Airway epithelial cell (primary cell): ENCODE results near the gene PRPF38A. TPM values are rescaled to one million over a fixed set of nuclear protein-coding genes. Genes with fewer than 3 reads are reported as not detected.

Experiments
- total RNA-seq: library from RNA; depleted of rRNA; stranded (reverse); fragments of >200 nt; gene quantifications from 2 replicates; pipeline ENCODE4 v1.2.3, GENCODE V29; 2015

The PRPF38A gene, protein sequence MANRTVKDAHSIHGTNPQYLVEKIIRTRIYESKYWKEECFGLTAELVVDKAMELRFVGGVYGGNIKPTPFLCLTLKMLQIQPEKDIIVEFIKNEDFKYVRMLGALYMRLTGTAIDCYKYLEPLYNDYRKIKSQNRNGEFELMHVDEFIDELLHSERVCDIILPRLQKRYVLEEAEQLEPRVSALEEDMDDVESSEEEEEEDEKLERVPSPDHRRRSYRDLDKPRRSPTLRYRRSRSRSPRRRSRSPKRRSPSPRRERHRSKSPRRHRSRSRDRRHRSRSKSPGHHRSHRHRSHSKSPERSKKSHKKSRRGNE
- total RNA-seq, result 14.6 and 20.1 TPM in 2 replicates

DNA sequence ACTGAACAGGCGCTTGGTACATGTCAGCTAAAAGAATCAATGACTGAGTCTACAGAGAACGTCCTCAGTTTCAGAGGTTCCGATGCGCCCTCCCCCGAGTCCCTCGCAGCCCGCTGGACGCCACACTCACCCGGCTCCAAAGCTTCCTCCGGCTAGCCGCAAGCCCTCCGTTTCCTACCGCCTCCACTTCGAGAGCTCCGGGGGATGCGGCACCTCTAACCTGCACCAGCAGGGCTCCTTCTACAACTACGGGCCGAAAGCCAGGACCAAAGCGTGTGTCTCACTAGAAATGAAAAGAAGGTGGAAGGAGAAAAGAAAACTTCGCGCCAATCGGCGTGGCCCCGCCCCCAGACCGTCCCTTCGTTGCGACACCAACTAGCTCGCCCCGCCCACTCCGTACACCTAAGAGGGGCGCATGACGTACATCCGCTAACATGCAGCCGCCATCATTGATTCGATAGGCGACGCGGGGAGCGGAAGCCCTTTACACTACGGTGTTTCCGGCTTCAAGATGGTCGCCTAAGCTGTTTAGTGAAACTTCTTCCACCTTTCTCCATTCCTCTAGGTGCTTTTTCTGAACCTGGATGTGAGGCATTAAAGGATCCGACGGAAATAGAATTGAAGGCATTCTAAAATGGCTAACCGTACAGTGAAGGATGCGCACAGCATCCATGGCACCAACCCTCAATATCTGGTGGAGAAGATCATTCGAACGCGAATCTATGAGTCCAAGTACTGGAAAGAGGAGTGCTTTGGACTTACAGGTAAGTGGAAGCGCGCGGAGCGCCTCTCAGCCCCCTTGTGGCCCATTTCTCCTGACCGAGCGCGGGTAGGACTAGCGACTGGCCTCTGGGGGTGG is at the start of gene PRPF38A, which contains the start of gene ORC1:
TSS of gene PRPF38A (plus strand) at position 487 of the 859 bp plus-strand sequence. CDS start at position 635, 148 bp downstream.
TSS of gene ORC1 (minus strand) at position 308 of the 859 bp plus-strand sequence. CDS start 2,200 bp downstream, outside the sequence.

DNA sequence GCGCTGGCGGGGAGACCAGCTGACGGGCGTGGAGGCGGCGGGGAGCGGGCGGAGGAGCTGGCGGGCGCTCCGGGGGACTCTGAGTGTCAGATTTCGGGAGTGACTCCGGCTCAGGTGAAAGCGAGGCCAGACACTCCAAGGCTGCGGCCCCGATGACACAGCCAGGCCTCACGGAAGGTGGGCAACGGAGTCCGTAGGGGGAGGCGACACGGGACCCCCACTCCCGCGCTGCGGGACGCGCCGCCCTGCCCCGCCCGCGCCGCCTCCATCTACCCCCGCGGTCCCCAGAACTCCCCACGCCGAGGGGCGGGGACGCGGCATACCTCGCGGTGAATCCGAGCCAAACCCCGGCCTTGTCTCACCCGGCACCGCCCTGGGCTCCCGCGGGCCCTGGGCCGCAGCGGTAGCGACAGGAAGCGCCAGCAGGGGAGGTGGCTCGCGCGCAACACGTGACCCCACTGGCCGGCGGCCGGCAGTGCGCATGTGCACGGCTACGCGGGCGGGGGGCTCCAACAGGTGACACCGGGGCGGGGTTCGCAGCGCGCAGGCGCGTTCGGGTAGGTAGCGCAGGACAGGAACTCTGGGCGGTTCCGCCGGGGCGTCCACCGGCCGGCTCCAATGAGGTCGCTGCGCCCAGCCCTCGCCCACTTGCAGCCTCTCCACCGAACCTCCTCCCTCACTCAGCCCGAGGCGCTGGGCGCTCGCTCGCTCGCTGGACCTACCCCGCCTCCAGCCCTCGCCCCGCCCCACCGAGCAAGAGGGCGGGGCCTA is 38.5 kb upstream of the PRPF38A start, which contains the start of gene CC2D1B:
TSS of gene CC2D1B (minus strand) at position 460 of the 771 bp plus-strand sequence. CDS start 1,585 bp downstream, outside the sequence.

Other genes starting within 250 kb of the PRPF38A start
- 20.5 and 24.0 TPM in 2 replicates for gene CC2D1B, start 38.4 kb upstream of the PRPF38A start, total RNA-seq
- 14.0 and 15.3 TPM in 2 replicates for gene ORC1, start 179 bp upstream of the PRPF38A start, total RNA-seq
- 14.2 and 24.7 TPM in 2 replicates for gene TUT4, start 148.5 kb downstream of the PRPF38A start, total RNA-seq
- gene GPX7, start 197.8 kb downstream of the PRPF38A start, total RNA-seq, result 1.3 and 4.3 TPM in 2 replicates
- gene SHISAL2A, start 228.6 kb downstream of the PRPF38A start, total RNA-seq, result 0.14 TPM in 1 of 2 replicates, not detected in the other